Left lung (tissue), 14 donors: ENCODE results near the gene C1orf122. TPM values are rescaled to one million over a fixed set of nuclear protein-coding genes. Genes with fewer than 3 reads are reported as not detected.

Experiments
- ATAC-seq: fragments of 200-7000 bp; cut with Tn5 transposase; one replicate; pipeline ENCODE4 v1.9.1; 2020; ENCODE audit warnings: moderate library complexity
- DNase-seq, 4 donors: peaks; one replicate each; pipeline ENCODE4 v3.0.0-alpha.2; 2013 to 2020
- H3K27ac ChIP-seq, 2 donors: fragments of 200-600 bp; sonication (generic) in 1 of 2; one replicate each; pipeline versions ENCODE4 v1.5.0 to v1.8.0; 2020 to 2021
- H3K27me3 ChIP-seq, 2 donors: fragments of 200-600 bp; sonication (generic) in 1 of 2; one replicate each; pipeline versions ENCODE4 v1.5.0 to v1.8.0; 2020 to 2021
- H3K36me3 ChIP-seq, 2 donors: fragments of 200-600 bp; sonication (generic) in 1 of 2; one replicate each; pipeline versions ENCODE4 v1.5.0 to v1.8.0; 2020 to 2021
- H3K4me1 ChIP-seq, 2 donors: fragments of 200-600 bp; one replicate each; pipeline ENCODE4 v1.8.0; 2021
- H3K4me3 ChIP-seq, 2 donors: fragments of 200-600 bp; sonication (generic) in 1 of 2; one replicate each; pipeline versions ENCODE4 v1.5.0 to v1.8.0; 2020 to 2021; ENCODE audit warnings: mild to moderate bottlenecking in 1 of 2
- H3K9me3 ChIP-seq, 2 donors: fragments of 200-600 bp; sonication (generic) in 1 of 2; one replicate each; pipeline versions ENCODE4 v1.5.0 to v1.8.0; 2020 to 2021
- intact Hi-C, 2 donors: fragments of 100-400 bp; cut with DNase I; formaldehyde crosslinking; loops; one replicate each; pipeline versions ENCODE4 v1.11.2 to v1.14.2; 2022
- long read RNA-seq, 12 donors: library from polyadenylated mRNA in 2 of 12; unstranded in 2 of 12; transcript quantifications; one replicate each; pipeline ENCODE4 v2.0.0 and lab custom pipeline, GENCODE V29; 2019 to 2026
- polyA plus RNA-seq, 6 donors: library from polyadenylated mRNA; unstranded; fragments of 120-200 nt; gene quantifications; one replicate each; pipeline ENCODE4 v1.2.1, GENCODE V29; 2013; ENCODE audit not compliant: insufficient read length in 6 of 6
- total RNA-seq, 2 donors: library from RNA; stranded (reverse); fragmentation: NEBNext Ultra II Directional; extraction: Animal tissue kit (Norgen Biotek cat#: 25700); gene quantifications; one replicate each; pipeline ENCODE4 v1.2.1, GENCODE V29; 2021
- TF ChIP-seq, protein P1 (sequence below), 2 donors: fragments of 200-600 bp; sonication (generic) in 1 of 2; IDR thresholded peaks; one replicate each; pipeline versions ENCODE4 v1.5.0 to v1.8.0; 2021; ENCODE audit warnings: antibody characterized with exemption in 2 of 2
- donor health status: DM: no; HTN: yes; CAD: no.
- donor health status: DM: no; HTN: no; CAD: no.

Gene C1orf122
- total RNA-seq = 10 to 100 TPM; 43.0 to 54.3 TPM
- polyA plus RNA-seq = 10 to 100 TPM; 18.6 to 38.1 (median 26.0) TPM
- long read RNA-seq, donor 1, transcript C1orf122-201 (3 exons, 973 nt) = minor isoform, 20 of 78 reads
- long read RNA-seq, donor 1, transcript C1orf122-202 (2 exons, 2,229 nt) = major isoform, 34 of 78 reads
- long read RNA-seq, donor 1, transcript C1orf122-204 (3 exons, 1,234 nt) = minor isoform, 18 of 78 reads
- long read RNA-seq, donor 1, partial matches to known transcripts = 6 of 78 reads
- long read RNA-seq, donor 1, other reads (novel, unspliced or antisense) = 0 of 78 reads
- long read RNA-seq, donor 2, transcript C1orf122-201 (3 exons, 973 nt) = minor isoform, 8 of 36 reads
- long read RNA-seq, donor 2, transcript C1orf122-204 (3 exons, 1,234 nt) = minor isoform, 10 of 36 reads
- long read RNA-seq, donor 2, transcript C1orf122-202 (2 exons, 2,229 nt) = major isoform, 18 of 36 reads
- long read RNA-seq, donor 2, partial matches to known transcripts = 0 of 36 reads
- long read RNA-seq, donor 2, other reads (novel, unspliced or antisense) = 0 of 36 reads
- long read RNA-seq, donor 3, transcript C1orf122-201 (3 exons, 973 nt) = major isoform, 16 of 52 reads
- long read RNA-seq, donor 3, transcript C1orf122-202 (2 exons, 2,229 nt) = major isoform, 16 of 52 reads
- long read RNA-seq, donor 3, transcript C1orf122-204 (3 exons, 1,234 nt) = minor isoform, 13 of 52 reads
- long read RNA-seq, donor 3, partial matches to known transcripts = 7 of 52 reads
- long read RNA-seq, donor 3, other reads (novel, unspliced or antisense) = 0 of 52 reads
- long read RNA-seq, donor 4, transcript C1orf122-204 (3 exons, 1,234 nt) = minor isoform, 7 of 32 reads
- long read RNA-seq, donor 4, transcript C1orf122-202 (2 exons, 2,229 nt) = major isoform, 24 of 32 reads
- long read RNA-seq, donor 4, partial matches to known transcripts = 0 of 32 reads
- long read RNA-seq, donor 4, other reads (novel, unspliced or antisense) = 1 of 32 reads
- long read RNA-seq, donor 5, transcript C1orf122-202 (2 exons, 2,229 nt) = major isoform, 16 of 52 reads
- long read RNA-seq, donor 5, transcript C1orf122-204 (3 exons, 1,234 nt) = major isoform, 16 of 52 reads
- long read RNA-seq, donor 5, transcript C1orf122-201 (3 exons, 973 nt) = minor isoform, 14 of 52 reads
- long read RNA-seq, donor 5, partial matches to known transcripts = 6 of 52 reads
- long read RNA-seq, donor 5, other reads (novel, unspliced or antisense) = 0 of 52 reads
- long read RNA-seq, donor 6, transcript C1orf122-204 (3 exons, 1,234 nt) = minor isoform, 14 of 62 reads
- long read RNA-seq, donor 6, transcript C1orf122-201 (3 exons, 973 nt) = minor isoform, 15 of 62 reads
- long read RNA-seq, donor 6, transcript C1orf122-202 (2 exons, 2,229 nt) = major isoform, 33 of 62 reads
- long read RNA-seq, donor 6, partial matches to known transcripts = 0 of 62 reads
- long read RNA-seq, donor 6, other reads (novel, unspliced or antisense) = 0 of 62 reads
- long read RNA-seq, donor 7, transcript C1orf122-202 (2 exons, 2,229 nt) = minor isoform, 12 of 35 reads
- long read RNA-seq, donor 7, transcript C1orf122-204 (3 exons, 1,234 nt) = minor isoform, 7 of 35 reads
- long read RNA-seq, donor 7, transcript C1orf122-201 (3 exons, 973 nt) = major isoform, 16 of 35 reads
- long read RNA-seq, donor 7, partial matches to known transcripts = 0 of 35 reads
- long read RNA-seq, donor 7, other reads (novel, unspliced or antisense) = 0 of 35 reads
- long read RNA-seq, donor 8, transcript C1orf122-204 (3 exons, 1,234 nt) = minor isoform, 10 of 55 reads
- long read RNA-seq, donor 8, transcript C1orf122-202 (2 exons, 2,229 nt) = minor isoform, 22 of 55 reads
- long read RNA-seq, donor 8, transcript C1orf122-201 (3 exons, 973 nt) = major isoform, 23 of 55 reads
- long read RNA-seq, donor 8, partial matches to known transcripts = 0 of 55 reads
- long read RNA-seq, donor 8, other reads (novel, unspliced or antisense) = 0 of 55 reads
- long read RNA-seq, donor 9 = 0 reads
- long read RNA-seq, donor 10, transcript C1orf122-204 (3 exons, 1,234 nt) = major isoform, 48 of 69 reads
- long read RNA-seq, donor 10, transcript C1orf122-202 (2 exons, 2,229 nt) = minor isoform, 18 of 69 reads
- long read RNA-seq, donor 10, partial matches to known transcripts = 1 of 69 reads
- long read RNA-seq, donor 10, other reads (novel, unspliced or antisense) = 2 of 69 reads
- long read RNA-seq, donor 11, transcript C1orf122-202 (2 exons, 2,229 nt) = major isoform, 83 of 169 reads
- long read RNA-seq, donor 11, transcript C1orf122-204 (3 exons, 1,234 nt) = minor isoform, 21 of 169 reads
- long read RNA-seq, donor 11, transcript C1orf122-201 (3 exons, 973 nt) = minor isoform, 54 of 169 reads
- long read RNA-seq, donor 11, partial matches to known transcripts = 11 of 169 reads
- long read RNA-seq, donor 11, other reads (novel, unspliced or antisense) = 0 of 169 reads
- long read RNA-seq, donor 12, transcript C1orf122-204 (3 exons, 1,234 nt) = major isoform, 11 of 32 reads
- long read RNA-seq, donor 12, transcript C1orf122-202 (2 exons, 2,229 nt) = minor isoform, 10 of 32 reads
- long read RNA-seq, donor 12, transcript C1orf122-201 (3 exons, 973 nt) = major isoform, 11 of 32 reads
- long read RNA-seq, donor 12, partial matches to known transcripts = 0 of 32 reads
- long read RNA-seq, donor 12, other reads (novel, unspliced or antisense) = 0 of 32 reads

- Histone ChIP-seq H3K9me3 (no peaks in the 10 kb centered on the region), H3K36me3 (peaks cover 0 to 54% of the 10 kb centered on the region in 2 donors), H3K4me1 (peaks cover 14 to 56% of the 10 kb centered on the region in 2 donors), H3K27ac (peak within 1 kb of the TSS; percentile 89 to 94), H3K27me3 (no peaks in the 10 kb centered on the region), H3K4me3 (peak within 1 kb of the TSS; percentile 81 to 89)
- ATAC-seq (peak; percentile 94), DNase-seq (peak; percentile 91 to 98 (median 95))
- intact Hi-C loops = no loop called here
- TF ChIP-seq, protein P1, sequence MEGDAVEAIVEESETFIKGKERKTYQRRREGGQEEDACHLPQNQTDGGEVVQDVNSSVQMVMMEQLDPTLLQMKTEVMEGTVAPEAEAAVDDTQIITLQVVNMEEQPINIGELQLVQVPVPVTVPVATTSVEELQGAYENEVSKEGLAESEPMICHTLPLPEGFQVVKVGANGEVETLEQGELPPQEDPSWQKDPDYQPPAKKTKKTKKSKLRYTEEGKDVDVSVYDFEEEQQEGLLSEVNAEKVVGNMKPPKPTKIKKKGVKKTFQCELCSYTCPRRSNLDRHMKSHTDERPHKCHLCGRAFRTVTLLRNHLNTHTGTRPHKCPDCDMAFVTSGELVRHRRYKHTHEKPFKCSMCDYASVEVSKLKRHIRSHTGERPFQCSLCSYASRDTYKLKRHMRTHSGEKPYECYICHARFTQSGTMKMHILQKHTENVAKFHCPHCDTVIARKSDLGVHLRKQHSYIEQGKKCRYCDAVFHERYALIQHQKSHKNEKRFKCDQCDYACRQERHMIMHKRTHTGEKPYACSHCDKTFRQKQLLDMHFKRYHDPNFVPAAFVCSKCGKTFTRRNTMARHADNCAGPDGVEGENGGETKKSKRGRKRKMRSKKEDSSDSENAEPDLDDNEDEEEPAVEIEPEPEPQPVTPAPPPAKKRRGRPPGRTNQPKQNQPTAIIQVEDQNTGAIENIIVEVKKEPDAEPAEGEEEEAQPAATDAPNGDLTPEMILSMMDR (IDR thresholded peaks at IDR 0.05) = no peak
Measured at GRCh38 chr1:37807555-37808368, at the start of gene C1orf122, which contains the start of gene YRDC. TSS of gene C1orf122 (plus strand) at chr1:37807790. CDS start at chr1:37808405, 615 bp downstream. TSS of gene YRDC (minus strand) at chr1:37808208. CDS start at chr1:37808180, 28 bp downstream.

- ATAC-seq (no peak), DNase-seq (no peak)
- peaks cover 6 to 97% of the 10 kb centered on the region in 2 donors for H3K27me3 ChIP-seq
- no peaks in the 10 kb centered on the region for H3K9me3 ChIP-seq
- H3K27ac ChIP-seq = no peak overlapping the region
- H3K4me1 ChIP-seq = no peaks in the 10 kb centered on the region
- TF ChIP-seq, protein P1 (IDR thresholded peaks at IDR 0.05) = no peak
- no peak overlapping the region for H3K4me3 ChIP-seq
- intact Hi-C loops = no loop called here
- H3K36me3 ChIP-seq = no peaks in the 10 kb centered on the region
Measured at GRCh38 chr1:37759451-37759850, 48.1 kb upstream of the C1orf122 start.

DNA sequence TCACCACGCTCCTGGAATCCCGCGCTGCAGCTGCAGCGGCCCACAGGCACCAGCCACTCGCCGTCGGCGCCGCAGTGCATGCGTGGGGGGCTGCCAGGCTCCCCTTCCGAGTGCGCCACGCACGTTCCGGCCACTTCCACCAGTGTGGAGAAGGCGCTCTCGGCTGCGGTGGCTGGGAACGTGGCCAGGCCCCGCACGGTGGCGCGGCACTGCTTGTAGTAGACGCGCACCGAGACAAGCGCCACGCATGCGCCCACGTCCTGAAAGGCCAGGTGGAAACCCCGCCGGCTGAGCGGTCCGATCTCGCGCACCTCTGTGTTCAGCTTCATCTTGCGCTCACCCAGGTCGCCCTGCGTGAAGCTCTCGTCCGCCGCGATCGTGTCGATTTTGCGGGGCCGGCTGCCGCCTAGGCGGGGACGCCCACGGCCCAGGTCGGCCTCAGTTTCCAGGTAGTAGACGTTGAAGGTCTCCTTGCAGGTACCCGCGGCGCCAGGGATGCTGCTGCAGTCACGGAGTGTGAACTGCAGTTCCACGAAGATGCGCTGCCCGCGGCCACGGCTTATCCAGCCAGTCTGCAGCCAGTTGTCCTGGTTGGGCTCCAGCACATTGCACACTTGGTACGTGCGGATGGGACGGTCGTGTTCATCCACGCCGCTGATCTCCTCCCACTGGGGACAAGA lies 46.0 kb upstream of the C1orf122 start:
- no peaks in the 10 kb centered on the region for H3K36me3 ChIP-seq
- intact Hi-C loops = no loop called here
- no peak overlapping the region for H3K4me3 ChIP-seq
- no peaks in the 10 kb centered on the region for H3K9me3 ChIP-seq
- no peaks in the 10 kb centered on the region for H3K4me1 ChIP-seq
- no peak overlapping the region for H3K27ac ChIP-seq
- DNase-seq = peak in 1 of 4 donors; percentile 79
- TF ChIP-seq, protein P1 (IDR thresholded peaks at IDR 0.05) = no peak
- H3K27me3 ChIP-seq = peaks cover 24 to 97% of the 10 kb centered on the region in 2 donors
- ATAC-seq = no peak
